HG03460 (cell line): ENCODE measurements around the gene URI1.
"Not testable (repeated sequence)": the region's sequence is repeated elsewhere in the genome, so short reads cannot be mapped to it uniquely, and the experiment has no call there.

Experiments used
- ATAC-seq: cut with Tn5 transposase; IDR thresholded peaks from one replicate; pipeline ENCODE4 v1.9.1; 2021; ENCODE audit not compliant: unreplicated experiment

The URI1 gene, protein sequence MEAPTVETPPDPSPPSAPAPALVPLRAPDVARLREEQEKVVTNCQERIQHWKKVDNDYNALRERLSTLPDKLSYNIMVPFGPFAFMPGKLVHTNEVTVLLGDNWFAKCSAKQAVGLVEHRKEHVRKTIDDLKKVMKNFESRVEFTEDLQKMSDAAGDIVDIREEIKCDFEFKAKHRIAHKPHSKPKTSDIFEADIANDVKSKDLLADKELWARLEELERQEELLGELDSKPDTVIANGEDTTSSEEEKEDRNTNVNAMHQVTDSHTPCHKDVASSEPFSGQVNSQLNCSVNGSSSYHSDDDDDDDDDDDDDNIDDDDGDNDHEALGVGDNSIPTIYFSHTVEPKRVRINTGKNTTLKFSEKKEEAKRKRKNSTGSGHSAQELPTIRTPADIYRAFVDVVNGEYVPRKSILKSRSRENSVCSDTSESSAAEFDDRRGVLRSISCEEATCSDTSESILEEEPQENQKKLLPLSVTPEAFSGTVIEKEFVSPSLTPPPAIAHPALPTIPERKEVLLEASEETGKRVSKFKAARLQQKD

DNA sequence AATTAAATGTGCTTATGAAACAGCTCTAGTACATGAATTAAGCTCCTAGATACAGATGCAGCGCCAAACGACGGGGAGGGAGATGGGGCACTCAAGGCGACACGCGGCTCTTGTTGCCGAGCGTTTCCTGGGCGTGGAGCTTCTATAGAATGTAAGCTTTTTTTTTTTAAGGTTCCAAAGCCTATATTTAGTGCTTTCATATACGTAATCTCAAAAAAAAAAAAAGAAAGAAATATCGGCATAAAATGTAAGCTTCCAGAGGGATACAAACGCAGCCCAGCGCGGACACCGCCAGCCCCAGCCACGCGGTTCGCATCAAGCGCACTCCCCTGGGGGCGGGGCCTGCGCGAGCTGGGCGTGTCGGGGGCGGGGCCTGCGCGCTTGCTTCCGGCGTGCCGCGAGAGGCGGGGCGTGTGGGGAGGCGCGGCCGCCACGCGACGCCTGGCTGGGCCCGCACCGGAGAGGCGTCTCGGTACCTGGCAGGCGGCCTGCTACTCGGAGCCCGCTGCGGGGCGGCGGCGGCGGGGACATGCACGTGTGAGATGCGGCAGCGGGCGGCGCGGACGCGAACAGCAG, at the start of gene URI1:
Gene URI1, plus strand, starts transcription at position 412 of the 576 bp plus-strand sequence. CDS start 309 bp downstream, outside the sequence.
- ATAC-seq: peak; percentile 88

DNA sequence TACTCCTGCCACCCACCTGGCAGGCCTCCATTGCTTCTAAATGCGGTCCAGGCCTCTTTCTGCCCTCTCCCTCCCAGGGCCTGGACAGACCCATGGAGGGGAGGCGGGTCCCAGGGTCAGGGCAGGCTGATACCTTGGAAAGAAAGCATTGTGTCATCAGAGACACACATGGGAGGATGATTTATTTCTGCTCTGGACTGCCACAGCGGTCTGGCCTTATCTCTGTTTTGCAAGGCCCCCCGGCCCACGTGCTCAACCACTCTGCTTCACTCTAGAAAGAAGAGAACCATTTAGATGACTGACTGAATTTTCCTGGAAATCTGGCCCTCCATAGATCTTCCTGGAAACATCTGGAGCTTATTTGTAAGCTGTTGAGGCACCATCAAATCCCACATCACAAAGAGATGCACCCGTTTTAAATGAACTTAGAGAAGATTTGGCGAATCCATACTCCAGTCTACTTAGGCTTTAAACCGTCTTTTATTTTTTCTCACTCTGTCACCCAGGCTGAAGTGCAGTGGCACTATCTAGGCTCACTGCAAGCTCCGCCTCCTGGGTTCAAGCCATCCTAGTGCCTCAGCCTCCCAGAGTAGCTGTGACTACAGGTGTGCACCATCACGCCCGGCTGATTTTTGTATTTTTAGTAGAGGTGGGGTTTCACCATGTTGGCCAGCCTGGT, 48.3 kb upstream of the URI1 start:
- ATAC-seq: no peak

DNA sequence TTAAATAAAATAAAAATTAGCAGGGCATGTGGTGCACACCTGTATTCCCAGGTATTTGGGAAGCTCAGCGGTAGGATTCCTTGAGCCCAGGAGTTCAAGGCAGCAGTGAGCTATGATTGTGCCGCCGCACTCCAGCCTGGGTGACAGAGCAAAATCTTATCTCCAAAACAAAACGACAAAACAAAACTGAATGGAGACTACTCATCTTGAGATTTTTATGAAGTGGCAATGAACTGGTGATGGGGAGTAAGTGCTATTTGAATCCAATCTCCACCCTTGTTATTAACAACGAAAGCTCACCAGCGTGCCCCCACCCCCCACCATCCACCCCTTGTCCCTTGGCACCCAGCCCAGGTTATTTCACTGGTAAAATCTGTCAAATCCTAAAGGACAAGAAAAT, 45.2 kb upstream of the URI1 start:
- no peak for ATAC-seq

DNA sequence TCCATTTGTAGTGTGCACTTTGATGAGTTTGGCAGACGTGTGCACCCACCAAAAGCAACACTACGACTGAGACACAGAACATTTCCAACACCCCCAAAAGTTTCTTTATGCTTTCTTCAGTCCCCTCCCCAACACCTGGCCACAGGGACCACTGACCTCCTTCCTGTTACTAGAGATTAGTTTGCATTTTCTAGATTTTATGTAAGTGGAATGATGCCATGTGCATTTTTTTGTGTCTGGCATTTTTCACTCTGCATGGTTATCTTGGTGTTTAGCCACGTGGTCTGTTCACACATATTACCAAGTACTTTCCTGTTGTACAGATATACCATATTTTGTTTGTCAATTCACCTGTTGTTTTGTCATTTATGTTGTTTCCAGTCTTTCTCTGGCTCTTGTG, 44.6 kb upstream of the URI1 start:
- ATAC-seq: no peak

DNA sequence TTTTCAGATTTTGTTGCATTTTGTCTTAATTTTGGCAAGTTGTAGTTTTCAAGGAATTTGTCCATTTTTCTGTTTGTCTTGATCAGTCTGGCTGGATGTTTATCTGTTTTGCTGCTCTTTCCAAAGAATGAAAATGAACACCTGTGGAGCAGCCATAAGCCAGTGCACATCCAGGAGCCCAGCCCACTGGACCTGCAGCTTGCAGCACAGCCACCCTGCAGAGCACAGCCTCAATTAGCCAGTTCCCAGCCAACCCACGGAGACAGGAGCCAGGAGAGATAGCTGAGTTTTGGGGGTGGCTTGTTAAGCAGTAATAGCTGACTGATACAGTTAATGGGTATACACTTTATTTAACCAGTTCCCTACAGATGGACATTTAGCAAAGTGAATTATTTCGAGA, 38.0 kb upstream of the URI1 start:
- no peak for ATAC-seq

DNA sequence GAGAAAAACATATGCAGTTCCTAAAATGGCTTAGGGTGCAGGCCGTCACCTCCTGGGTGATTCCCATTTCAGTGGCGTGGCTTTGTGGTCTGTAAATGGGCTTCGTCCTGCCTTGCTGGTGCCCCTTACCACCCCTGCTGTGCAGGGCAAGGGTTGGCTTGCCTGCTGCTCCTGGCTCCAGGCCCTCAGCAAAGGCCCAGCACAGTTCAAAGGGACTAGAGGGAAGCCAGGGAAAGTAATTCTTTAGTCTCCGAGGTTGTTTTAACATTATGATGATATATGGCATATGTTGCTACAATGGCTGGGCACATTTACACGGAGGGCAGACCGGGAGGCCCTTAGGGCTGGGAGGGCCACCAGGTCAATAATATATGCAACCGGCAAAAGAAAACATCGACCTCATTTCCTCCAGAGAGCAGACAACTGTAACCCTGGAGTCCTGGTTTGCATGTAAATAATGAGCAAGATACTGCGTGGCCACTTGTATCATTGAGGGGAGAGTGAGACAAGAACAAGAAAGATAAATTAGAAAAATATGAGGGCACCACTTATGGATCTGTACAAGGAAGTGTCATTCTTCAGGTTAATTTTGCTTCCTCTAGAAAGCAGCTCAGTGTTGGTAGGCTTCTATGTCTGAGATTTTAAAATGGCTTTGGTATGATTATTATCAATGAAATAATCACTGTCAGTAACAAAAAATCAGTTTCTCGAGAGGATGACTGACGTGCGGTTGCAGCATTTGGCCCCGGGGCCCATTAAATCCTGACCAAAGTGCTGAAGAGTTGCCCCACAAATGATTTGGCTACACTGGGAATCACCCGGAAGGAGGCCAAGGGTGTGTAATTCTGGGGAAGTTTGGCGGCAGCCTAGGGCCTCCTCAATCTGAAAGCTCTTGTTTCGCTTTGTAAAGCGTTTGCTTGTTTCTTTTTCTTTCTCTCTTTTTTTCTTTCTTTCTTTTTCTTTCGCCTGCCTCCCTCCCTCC, 32.8 kb upstream of the URI1 start:
- no peak for ATAC-seq

DNA sequence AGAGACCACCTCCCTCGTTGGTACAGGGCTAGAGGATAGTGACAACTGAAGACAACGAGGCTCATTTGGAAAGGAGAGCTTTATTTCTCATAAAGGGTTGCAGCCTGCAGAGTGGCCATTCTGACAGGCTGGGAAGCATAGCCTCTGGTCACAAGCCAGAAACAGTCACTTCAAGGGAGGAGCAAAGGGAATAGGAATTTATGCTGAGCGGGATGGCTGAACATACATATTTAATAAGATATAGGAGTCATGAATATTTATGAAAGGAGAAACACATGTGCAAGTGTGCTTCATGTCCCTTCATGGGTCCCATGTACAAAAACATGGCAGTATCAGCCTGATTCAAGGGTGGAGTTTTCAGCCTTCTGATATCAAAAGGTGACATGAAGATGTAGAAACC, 27.1 kb upstream of the URI1 start:
- ATAC-seq: no peak

DNA sequence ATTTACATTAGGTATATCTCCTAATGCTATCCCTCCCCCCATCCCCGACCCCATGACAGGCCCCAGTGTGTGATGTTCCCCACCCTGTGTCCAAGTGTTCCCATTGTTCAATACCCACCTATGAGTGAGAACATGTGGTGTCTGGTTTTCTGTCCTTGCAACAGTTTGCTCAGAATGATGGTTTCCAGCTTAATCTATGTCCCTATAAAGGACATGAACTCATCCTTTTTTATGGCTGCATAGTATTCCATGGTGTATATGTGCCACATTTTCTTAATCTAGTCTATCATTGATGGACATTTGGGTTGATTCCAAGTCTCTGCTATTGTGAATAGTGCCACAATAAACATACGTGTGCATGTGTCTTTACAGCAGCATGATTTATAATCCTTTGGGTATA, 26.2 kb upstream of the URI1 start:
- not testable (repeated sequence) for ATAC-seq

DNA sequence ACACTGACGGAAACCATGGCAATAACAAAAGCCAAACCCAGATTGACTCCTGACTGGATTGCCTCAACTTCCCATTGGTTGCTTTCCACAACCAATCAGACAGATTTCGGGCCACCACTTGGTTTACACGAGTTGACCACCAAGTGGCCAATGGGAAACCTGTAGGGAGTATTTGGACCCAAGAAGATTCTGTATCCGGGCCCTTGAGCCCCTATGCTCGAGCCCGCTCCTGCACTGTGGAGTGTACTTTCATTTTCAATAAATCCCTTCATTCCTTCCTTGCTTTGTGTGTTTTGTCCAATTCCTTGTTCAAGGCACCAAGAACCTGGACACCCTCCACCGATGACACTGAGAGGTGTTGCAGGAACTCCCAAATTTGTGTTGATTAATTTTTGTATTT, 24.1 kb upstream of the URI1 start:
- ATAC-seq: no peak

DNA sequence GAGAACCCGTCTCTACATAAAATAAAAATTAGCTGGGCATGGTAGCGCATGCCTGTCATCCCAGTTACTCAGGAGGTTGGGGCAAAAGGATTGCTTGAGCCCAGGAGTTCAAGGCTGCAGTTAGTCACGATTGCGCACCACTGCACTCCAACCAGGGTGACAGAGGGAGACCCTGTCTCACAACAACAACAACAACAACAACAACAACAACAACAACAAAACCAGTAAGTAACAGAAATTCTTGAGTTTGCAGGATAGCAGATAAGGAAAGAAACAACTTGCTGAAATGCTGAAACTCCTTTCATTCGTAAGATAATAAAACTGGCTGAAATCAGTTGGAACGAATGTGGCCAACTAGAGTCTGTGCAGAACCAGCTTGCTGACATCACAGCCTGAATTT, 23.1 kb upstream of the URI1 start:
- no peak for ATAC-seq

DNA sequence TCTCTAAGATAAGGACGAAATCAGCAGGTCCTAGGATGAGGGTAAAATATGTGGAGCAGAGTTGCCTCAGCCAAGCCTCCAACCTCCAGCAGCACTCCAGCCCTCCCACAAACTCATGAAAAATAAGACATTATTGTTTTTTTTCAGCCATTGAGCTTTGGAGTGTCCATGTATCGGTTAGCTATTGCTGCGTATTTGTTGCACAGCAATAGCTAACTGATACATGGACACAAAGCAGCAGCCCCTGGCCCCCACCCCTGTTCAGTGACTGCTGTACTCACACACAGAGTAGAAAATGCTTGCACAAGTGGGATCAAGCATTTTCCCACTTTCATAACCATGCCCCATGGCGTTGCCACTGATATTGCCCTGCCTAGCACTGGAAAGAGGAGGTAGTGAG, 19.1 kb upstream of the URI1 start:
- no peak for ATAC-seq

DNA sequence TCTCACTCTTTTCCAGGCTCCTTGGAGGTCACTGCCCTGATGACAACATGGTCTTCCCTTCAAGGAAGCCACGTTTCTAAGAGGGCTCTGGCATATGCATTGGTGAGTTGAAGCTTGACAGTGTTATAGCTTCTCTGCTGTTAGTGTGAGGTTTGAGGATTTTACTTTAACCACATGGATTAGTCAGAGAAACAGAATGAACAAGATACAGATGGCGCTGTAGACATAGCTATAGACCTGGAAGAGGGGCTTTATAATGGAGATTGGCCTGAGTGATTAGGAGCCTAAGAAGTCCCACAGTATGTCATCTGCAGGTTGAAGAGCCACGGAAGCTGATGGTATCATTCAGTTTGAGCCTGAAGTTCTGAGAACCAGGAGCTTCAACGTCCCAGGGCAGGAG, 18.4 kb upstream of the URI1 start:
- ATAC-seq: no peak

DNA sequence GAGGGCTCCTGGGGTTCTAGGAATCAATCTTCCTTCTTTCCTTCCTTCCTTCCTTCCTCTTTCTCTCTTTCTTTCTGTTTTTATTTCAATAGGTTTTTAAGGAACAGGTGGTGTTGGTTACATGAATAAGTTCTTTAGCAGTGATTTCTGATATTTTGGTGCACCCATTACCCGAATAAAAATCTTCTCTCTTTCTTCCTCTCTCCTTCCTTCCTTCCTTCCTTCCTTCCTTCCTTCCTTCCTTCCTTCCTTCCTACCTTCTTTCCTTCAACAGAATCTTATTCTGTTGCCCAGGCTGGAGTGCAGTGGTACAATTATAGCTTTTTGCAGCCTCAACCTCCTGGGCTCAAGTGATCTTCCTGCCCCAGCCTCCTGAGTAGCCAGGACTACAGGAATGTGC, 16.0 kb upstream of the URI1 start:
- no peak for ATAC-seq

DNA sequence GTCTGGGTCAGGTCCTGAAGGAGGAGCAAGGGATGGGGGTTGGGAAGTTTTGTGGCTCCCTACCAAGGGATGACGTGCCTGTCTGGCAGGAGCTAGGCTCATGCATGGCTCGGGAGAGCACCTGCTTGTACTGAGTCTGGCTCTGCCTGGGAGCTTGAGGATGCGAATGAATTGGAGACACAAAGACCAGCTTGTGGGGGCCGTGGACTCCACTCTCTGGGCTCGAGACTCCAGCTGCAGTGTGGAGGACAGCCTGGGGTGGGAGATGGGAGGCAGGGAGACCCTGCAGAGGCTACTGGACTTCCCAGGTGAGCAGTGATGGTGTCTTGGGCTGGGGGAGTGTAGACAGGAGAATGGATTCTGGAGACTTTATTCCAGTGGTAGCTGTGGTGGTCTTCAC, 15.2 kb upstream of the URI1 start:
- ATAC-seq: no peak

DNA sequence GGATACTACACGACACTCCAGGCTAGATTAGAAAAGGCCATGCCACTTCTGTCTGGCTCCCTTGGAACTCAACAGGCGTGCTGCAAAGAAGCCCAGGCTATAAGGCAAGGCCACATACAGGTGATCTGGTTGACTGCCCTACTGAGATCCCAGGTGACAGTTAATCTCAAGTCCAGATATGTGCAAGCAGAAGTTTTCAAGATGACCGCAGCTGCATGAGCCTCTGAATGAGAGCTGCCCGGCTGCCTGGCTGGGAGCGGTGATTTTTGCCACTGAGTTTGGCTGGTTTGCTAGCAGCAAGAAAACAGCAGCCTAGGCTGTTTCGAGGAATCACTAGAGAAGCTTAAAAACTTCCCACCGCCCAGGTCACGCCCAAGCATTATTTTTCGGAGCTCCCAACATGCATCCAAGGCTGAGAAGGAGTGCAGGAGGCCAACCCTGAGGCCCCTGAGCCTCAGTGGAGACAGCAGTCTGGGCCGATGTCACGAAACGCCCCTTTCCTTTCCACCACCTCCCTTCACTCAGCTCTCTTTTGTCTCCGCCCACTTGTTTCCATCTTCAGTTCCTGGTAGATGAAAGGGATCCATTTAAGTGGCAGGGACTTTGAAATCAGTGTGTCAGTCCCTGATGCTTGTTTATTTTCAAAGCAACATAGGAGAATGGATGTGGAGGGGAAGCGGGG, 14.0 kb upstream of the URI1 start:
- ATAC-seq: no peak

DNA sequence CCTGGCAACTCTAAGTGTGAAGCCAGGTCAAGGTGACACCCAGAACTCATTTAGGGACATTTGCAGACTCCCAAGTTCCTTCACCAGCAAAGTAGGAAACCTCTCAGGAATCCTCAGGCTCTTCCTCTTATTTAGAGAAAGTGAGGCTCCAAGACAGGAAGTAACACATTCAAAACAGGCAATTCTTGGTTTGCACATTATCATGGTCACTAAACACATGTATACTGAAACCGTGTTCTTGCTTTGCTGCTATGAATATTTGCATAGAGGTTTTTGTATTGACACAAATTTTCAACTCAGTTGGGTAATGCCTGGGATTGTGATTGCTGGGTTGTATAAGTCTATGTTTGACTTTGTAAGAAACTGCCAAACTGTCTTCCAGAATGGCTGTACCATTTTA, 13.2 kb upstream of the URI1 start:
- ATAC-seq: peak; percentile 82

DNA sequence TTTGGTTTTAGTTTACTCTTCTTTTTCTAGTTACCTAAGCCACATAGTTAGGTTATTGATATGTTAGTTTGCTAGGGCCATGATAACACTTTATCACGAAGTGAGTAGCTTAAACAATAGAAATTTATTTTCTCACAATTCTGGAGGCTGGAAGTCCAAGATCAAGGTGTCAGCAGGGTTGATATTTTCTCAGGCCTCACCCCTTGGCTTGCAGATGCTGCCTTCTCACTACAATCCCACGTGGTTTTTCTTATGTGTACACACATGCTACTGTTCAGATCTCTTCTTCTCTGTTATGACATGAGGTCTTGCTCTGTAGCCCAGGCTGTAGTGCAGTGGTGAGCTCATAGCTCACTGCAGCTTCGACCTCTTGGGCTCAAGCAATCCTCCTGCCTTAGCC, 7.8 kb upstream of the URI1 start:
- ATAC-seq: no peak

DNA sequence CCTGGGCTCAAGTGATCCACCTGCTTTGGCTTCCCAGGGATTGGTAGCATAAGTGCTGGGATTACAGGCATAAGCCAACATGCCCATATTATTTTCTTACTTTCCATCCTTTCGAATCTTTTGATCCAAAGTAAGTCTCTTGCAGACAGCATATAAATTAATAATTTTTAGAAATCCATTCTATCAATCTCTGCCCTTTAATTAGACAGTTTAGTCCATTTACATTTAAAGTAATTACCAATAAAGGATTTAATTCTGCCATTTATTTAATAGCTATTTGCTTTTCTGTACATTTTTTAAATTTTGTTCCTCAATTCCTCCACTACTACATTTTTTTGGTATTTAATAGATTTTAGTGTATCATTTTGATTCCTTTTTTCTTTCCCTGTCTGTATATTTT, 7.3 kb upstream of the URI1 start:
- ATAC-seq: no peak

DNA sequence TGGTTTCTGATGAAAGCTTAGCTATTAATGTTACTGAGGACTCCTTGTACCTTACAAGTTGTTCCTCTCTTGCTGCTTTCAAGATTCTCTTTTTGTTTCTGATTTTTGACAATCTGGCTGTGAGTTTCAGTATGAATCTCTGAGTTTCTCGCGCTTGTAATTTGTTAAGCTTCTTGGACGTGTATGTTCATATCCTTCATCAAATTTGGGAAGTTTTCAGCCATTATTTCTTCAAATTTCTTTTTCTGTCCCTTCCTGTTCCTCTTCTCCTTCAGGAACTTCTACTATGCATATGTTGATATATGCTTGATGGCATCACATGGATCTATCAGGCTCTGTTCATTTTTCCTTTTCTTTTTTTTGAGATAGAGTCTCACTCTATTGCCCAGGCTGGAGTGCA, 5.6 kb upstream of the URI1 start:
- ATAC-seq: no peak

DNA sequence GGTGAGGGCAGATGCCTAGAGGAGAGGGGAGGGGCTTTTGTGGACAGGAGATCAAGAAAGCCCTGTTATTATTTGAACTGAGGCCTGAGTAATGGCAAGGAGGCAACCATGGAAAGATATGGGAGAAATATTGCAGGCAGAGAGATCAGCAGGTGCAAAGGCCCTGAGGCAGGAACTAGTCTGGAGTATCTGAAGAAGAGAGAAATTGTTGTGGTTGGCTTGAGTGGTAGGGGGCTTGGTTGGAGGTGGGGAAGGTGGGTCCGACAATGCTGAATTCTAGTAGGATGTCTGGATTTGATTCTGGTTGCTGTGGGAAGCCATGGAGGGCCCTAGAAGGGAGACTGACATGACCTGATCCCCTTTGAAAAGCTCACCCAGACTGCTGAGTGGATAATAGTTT, 2.4 kb upstream of the URI1 start:
- ATAC-seq: no peak
